Measurements from ENCODE around the gene GRM6. TPM values are rescaled to one million over a fixed set of nuclear protein-coding genes. Genes with fewer than 3 reads are reported as not detected.

The GRM6 gene
- total and polyA plus RNA-seq, 7 donors = not detected

DNA sequence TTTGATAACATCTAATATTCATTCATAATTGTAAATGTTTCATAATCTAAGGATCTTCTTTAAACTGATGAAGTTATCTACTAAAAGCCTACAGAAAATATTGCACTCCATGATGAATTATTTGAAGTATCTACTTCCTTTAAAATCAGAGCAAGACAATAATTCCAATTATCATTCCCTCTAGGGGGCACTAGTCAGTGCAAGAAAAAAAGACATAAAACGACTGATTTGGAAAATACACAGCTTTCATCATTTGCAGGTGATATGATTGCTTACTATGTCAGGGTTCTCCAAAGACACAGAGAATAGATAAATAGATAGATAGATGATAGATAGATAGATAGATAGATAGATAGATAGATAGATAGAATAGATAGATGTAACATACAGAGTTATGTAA, 13.5 kb upstream of the GRM6 start:
- H3K4me1 ChIP-seq = no peaks in the 10 kb centered on the region
- H3K36me3 ChIP-seq (ENCODE audit: insufficient read depth in 1 of 2, low read depth in 1 of 2) = no peaks in the 10 kb centered on the region
- no peak for DNase-seq
- H3K9me3 ChIP-seq = peaks cover 30% of the 10 kb centered on the region
- no peak for ATAC-seq
- intact Hi-C loops (cut with DNase I) = no loop called here
- H3K4me3 ChIP-seq = no peak overlapping the region
- H3K27me3 ChIP-seq (ENCODE audit: insufficient read depth in 3 of 3, low read length in 2 of 3) = peaks cover 0 to 5% (median 0%) of the 10 kb centered on the region in 3 donors
- TF ChIP-seq, protein P1, sequence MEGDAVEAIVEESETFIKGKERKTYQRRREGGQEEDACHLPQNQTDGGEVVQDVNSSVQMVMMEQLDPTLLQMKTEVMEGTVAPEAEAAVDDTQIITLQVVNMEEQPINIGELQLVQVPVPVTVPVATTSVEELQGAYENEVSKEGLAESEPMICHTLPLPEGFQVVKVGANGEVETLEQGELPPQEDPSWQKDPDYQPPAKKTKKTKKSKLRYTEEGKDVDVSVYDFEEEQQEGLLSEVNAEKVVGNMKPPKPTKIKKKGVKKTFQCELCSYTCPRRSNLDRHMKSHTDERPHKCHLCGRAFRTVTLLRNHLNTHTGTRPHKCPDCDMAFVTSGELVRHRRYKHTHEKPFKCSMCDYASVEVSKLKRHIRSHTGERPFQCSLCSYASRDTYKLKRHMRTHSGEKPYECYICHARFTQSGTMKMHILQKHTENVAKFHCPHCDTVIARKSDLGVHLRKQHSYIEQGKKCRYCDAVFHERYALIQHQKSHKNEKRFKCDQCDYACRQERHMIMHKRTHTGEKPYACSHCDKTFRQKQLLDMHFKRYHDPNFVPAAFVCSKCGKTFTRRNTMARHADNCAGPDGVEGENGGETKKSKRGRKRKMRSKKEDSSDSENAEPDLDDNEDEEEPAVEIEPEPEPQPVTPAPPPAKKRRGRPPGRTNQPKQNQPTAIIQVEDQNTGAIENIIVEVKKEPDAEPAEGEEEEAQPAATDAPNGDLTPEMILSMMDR (IDR thresholded peaks at IDR 0.05) = no peak
- 9 to 17% (median 9%) methylated on average over 1 of the region's 1 CpG for WGBS, 3 donors
- no peak overlapping the region for H3K27ac ChIP-seq

DNA sequence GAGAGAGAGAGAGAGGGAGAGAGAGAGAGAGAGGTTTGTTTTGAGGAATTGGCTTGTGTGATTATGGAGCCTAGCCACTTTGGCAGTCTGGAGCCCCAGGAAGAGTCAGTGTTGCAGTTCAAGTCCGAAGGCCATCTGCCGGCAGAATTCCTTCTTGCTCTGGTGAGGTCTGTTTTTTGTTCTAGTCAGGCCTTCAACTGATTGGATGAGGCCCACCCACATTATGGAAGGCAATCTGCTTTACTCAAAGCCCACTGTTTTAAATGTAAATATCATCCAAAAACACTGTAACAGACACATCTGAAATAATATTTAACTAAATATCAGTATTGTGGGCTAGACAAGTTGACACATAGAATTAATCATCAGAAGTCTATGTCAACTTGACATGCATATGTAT, 11.4 kb upstream of the GRM6 start:
- Histone ChIP-seq H3K4me3 (no peak overlapping the region), H3K27ac (no peak overlapping the region), H3K4me1 (no peaks in the 10 kb centered on the region), H3K9me3 (peaks cover 20% of the 10 kb centered on the region), H3K27me3 (ENCODE audit: insufficient read depth in 3 of 3, low read length in 2 of 3) (peaks cover 0 to 5% (median 0%) of the 10 kb centered on the region in 3 donors), H3K36me3 (ENCODE audit: insufficient read depth in 1 of 2, low read depth in 1 of 2) (no peaks in the 10 kb centered on the region)
- WGBS, 3 donors = 61 to 71% (median 62%) methylated on average over 2 of the region's 2 CpGs
- TF ChIP-seq, protein P1 (IDR thresholded peaks at IDR 0.05) = no peak
- ATAC-seq = no peak
- intact Hi-C loops (cut with DNase I) = no loop called here
- DNase-seq = no peak

DNA sequence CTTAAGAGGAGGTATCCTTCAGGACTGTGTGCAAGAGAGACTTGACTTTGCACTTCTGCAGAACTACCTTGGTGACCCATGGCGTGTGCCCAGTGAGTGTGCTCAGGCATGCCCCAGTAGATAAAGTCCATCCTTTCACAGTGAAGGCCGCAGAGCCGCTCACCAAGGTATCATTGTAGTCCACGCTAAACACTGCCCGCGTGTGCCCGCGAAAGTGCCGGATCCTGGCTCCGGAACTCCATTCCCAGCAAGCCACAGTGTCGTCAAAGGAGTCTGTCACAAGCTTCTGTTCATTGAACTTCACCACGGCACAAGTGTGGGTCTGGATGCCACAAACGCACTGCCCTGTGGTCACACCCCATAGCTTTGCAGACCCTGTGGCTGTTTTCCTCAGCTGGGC, 3.3 kb upstream of the GRM6 start:
- intact Hi-C loops (cut with DNase I) = no loop called here
- ATAC-seq = no peak
- Histone ChIP-seq H3K36me3 (ENCODE audit: insufficient read depth in 1 of 2, low read depth in 1 of 2) (no peaks in the 10 kb centered on the region), H3K9me3 (peaks cover 3% of the 10 kb centered on the region), H3K4me1 (no peaks in the 10 kb centered on the region), H3K27ac (no peak overlapping the region), H3K27me3 (ENCODE audit: insufficient read depth in 3 of 3, low read length in 2 of 3) (peaks cover 0 to 26% (median 20%) of the 10 kb centered on the region in 3 donors), H3K4me3 (no peak overlapping the region)
- TF ChIP-seq, protein P1 (IDR thresholded peaks at IDR 0.05) = no peak
- no peak for DNase-seq
- 91 to 93% (median 92%) methylated on average over 13 of the region's 13 CpGs for WGBS, 3 donors

DNA sequence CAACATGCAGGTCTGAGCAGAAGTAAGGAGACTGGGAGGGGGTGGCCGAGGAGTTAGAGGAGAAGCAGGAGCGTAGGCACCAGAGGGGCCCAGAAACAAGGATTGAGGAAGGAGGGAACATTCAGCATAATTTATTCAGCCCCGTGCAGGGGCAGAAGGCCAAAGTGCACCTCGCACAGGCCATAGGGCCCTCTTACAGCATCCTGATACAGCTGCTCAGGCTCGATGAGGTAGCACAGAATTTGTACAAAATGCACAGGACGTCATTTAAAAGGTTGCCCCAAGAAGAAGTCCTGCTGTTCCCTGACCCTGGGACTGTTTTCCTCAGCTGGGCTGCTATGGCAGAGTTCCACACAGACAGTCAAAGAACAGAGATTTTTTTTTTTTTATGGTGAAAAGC, 2.1 kb upstream of the GRM6 start:
- DNase-seq = no peak
- no peak for ATAC-seq
- 58 to 65% (median 62%) methylated on average over 6 of the region's 6 CpGs for WGBS, 3 donors
- intact Hi-C loops (cut with DNase I) = no loop called here
- Histone ChIP-seq H3K4me3 (no peak overlapping the region), H3K27ac (no peak overlapping the region), H3K4me1 (no peaks in the 10 kb centered on the region), H3K9me3 (peaks cover 3% of the 10 kb centered on the region), H3K27me3 (ENCODE audit: insufficient read depth in 3 of 3, low read length in 2 of 3) (peaks cover 0 to 35% (median 20%) of the 10 kb centered on the region in 3 donors), H3K36me3 (ENCODE audit: insufficient read depth in 1 of 2, low read depth in 1 of 2) (no peaks in the 10 kb centered on the region)
- TF ChIP-seq, protein P1 (IDR thresholded peaks at IDR 0.05) = no peak

DNA sequence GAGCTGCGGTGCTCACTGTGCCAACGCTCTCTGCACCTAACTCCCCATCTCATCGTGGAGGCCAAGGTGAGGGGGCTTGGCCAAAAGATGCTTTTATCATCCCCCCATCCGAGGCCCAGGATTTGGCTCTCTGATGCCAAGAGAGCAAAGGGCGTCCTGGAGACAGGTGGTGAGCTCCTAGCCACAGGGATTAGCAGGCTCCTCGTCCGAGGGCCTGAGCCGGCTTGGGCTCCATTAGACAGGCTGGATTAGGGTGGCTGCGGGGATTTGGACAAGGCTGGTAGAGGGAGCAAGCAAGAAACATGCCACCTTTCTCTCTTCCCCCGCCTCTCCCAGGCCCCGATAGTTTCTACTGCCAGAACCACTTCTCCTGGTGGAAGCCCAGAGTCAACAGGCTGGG, 1.0 kb upstream of the GRM6 start:
- H3K27ac ChIP-seq = no peak overlapping the region
- intact Hi-C loops (cut with DNase I) = no loop called here
- peaks cover 0 to 38% (median 20%) of the 10 kb centered on the region in 3 donors for H3K27me3 ChIP-seq (ENCODE audit: insufficient read depth in 3 of 3, low read length in 2 of 3)
- TF ChIP-seq, protein P1 (IDR thresholded peaks at IDR 0.05) = no peak
- no peak overlapping the region for H3K4me3 ChIP-seq
- WGBS, 3 donors = 39 to 51% (median 49%) methylated on average over 11 of the region's 11 CpGs
- ATAC-seq (no peak), DNase-seq (no peak)
- H3K9me3 ChIP-seq = peaks cover 3% of the 10 kb centered on the region
- H3K36me3 ChIP-seq (ENCODE audit: insufficient read depth in 1 of 2, low read depth in 1 of 2) = no peaks in the 10 kb centered on the region
- H3K4me1 ChIP-seq = no peaks in the 10 kb centered on the region
